Subcutaneous abdominal adipose tissue (tissue), 5 donors: Measurements from ENCODE around the gene DGKZ.
"Not testable (repeated sequence)": the region's sequence is repeated elsewhere in the genome, so short reads cannot be mapped to it uniquely, and the experiment has no call there.

Source experiments
- H3K27ac ChIP-seq: one replicate; pipeline ENCODE4 v1.7.0; 2013; ENCODE audit warnings: low read depth, mild to moderate bottlenecking, inconsistent platforms, low read length, moderate library complexity
- H3K27me3 ChIP-seq, 5 donors: one replicate each; pipeline ENCODE4 v1.7.0; 2013; ENCODE audit warnings: low read length in 5 of 5, inconsistent platforms in 1 of 5; ENCODE audit not compliant: control insufficient read depth in 5 of 5, insufficient read depth in 4 of 5
- H3K36me3 ChIP-seq, 5 donors: one replicate each; pipeline ENCODE4 v1.7.0; 2013; ENCODE audit warnings: low read length in 5 of 5; ENCODE audit not compliant: control insufficient read depth in 5 of 5, insufficient read depth in 5 of 5
- H3K4me1 ChIP-seq, 5 donors: one replicate each; pipeline ENCODE4 v1.7.0; 2013; ENCODE audit warnings: low read length in 5 of 5, mild to moderate bottlenecking in 3 of 5, moderate library complexity in 1 of 5; ENCODE audit not compliant: control insufficient read depth in 5 of 5, insufficient read depth in 5 of 5
- H3K4me3 ChIP-seq, 5 donors: one replicate each; pipeline ENCODE4 v1.7.0; 2013; ENCODE audit warnings: low read length in 5 of 5, low read depth in 1 of 5
- H3K9ac ChIP-seq, 5 donors: one replicate each; pipeline ENCODE4 v1.7.0; 2013; ENCODE audit warnings: low read length in 5 of 5, mild to moderate bottlenecking in 4 of 5, moderate library complexity in 3 of 5
- H3K9me3 ChIP-seq, 5 donors: one replicate each; pipeline ENCODE4 v1.7.0; 2013; ENCODE audit warnings: low read length in 5 of 5; ENCODE audit not compliant: control insufficient read depth in 5 of 5
- donor health status: healthy.
- donor health status: healthy.
- donor health status: healthy.
- donor health status: healthy.
- donor health status: healthy.

The DGKZ gene

DNA sequence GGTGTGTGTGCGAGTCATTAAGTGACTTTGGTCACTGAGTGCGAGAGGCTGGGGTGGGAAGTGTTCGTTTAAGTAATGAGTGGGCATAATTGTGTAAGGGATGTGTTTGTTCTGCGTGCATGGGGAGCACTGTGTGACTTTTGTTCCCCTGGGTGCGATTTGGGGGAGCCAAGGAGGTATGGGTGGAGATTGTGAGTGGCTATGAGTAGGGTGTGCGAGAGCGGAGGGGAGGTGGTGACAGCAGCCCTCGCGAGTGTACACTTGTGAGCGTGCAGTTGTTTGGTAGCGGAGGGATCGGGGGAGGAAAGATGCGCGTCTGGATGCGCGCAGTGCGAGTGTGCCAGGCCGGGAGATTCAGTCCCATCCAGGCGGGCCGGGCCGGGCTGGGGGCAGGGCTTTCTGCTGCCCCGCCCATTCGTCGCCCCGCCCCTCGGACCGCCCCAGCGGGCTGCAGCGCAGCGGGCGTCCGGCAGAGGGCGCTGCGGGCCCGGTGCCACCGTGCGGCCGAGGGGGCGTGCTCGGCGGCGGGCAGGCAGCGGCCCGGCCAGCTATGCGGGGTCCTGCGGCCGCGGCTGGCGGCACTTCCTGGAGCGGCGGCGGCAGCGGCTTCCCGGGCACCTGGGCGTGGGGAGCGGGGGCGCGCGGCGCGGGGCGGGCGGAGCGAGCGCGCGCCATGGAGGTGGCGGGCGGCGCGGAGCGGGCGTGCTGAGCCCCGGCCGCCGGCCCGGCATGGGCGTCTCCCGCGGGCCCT, at the start of gene DGKZ:
DGKZ (plus strand) TSS at position 578 of the 751 bp plus-strand sequence. CDS start 197 bp downstream, outside the sequence.
- Histone ChIP-seq H3K27ac (peak within 1 kb of the TSS; percentile 62), H3K27me3 (no peaks in the 10 kb centered on the region), H3K4me3 (peak within 1 kb of the TSS; percentile 81 to 90 (median 83)), H3K9me3 (no peaks in the 10 kb centered on the region), H3K36me3 (peaks cover 0 to 4% (median 0%) of the 10 kb centered on the region in 5 donors), H3K9ac (peak within 1 kb of the TSS in 4 of 5 donors; percentile 69 to 91 (median 83)), H3K4me1 (peaks cover 20 to 85% (median 81%) of the 10 kb centered on the region in 5 donors)

DNA sequence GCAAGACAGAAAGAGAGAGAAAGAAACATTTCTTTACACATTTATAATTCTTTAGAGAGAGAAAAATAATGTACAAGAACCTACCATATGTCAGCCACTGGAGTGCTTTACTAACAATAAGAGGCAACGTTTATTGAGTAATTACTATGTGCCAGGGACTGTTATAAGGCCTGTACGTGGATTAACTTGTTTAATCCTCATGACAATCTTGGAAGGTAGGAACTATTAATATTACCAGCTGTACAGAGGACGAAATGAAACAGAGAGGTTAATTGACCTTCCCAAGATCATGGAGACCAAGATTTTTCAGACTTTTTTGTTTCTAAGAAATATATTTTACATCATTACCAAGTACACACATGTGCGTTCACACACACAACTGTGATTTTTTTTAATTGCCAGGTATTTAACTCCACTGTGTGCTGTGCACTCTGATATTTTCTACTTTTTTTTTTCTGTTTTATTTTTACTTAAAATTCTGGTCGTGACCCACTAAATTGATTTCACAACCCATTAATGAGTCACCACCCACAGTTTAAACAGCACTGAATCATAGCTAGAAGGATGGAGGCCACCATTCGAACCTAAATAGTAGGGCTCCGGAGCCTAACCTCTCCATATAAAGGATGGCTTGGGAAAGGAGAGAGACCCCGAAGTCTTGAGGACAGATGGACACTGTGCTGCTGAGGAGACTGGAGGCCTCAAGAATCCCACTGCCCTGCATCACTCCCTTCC, 48.4 kb upstream of the DGKZ start:
- no peak overlapping the region for H3K27ac ChIP-seq

GRCh38 chr11:46299451-46299961, 47.8 kb upstream of the DGKZ start:
- H3K4me1 ChIP-seq, result peaks cover 1 to 28% (median 25%) of the 10 kb centered on the region in 5 donors
- no peak overlapping the region for H3K9ac ChIP-seq
- peaks cover 3 to 10% (median 7%) of the 10 kb centered on the region in 5 donors for H3K27me3 ChIP-seq
- H3K36me3 ChIP-seq, result no peaks in the 10 kb centered on the region
- H3K9me3 ChIP-seq, result no peaks in the 10 kb centered on the region
- H3K4me3 ChIP-seq, result no peak overlapping the region
- H3K27ac ChIP-seq, result no peak overlapping the region

More for the DNA sequence above, 48.4 kb upstream of the DGKZ start:
- Histone ChIP-seq H3K4me3 (no peak overlapping the region), H3K4me1 (peaks cover 1 to 31% (median 27%) of the 10 kb centered on the region in 5 donors), H3K36me3 (no peaks in the 10 kb centered on the region), H3K9ac (no peak overlapping the region), H3K27me3 (peaks cover 3 to 10% (median 7%) of the 10 kb centered on the region in 5 donors), H3K9me3 (no peaks in the 10 kb centered on the region)

DNA sequence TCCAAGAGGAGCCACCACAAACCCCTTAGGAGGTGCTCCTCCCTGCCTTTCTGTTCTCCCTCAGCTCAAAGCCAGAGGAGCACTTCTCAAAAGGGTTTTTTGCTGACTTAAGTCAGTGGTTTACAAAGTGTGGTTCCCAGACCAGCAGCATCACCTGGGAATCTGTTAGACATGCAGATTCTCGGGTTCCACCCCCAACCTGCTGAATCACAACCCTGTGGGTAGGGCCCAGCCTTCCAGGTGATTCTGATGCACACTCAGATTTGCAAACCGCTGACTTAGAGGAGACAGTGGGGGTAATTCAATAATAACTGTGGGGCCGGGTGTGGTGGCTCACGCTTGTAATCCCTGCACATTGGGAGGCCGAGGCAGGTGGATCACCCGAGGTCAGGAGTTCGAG, 47.0 kb upstream of the DGKZ start:
- no peak overlapping the region for H3K4me3 ChIP-seq
- H3K4me1 ChIP-seq, result peaks cover 1 to 21% (median 20%) of the 10 kb centered on the region in 5 donors
- H3K27ac ChIP-seq, result no peak overlapping the region
- peaks cover 3 to 10% (median 7%) of the 10 kb centered on the region in 5 donors for H3K27me3 ChIP-seq
- no peaks in the 10 kb centered on the region for H3K36me3 ChIP-seq
- H3K9me3 ChIP-seq, result no peaks in the 10 kb centered on the region
- H3K9ac ChIP-seq, result no peak overlapping the region

DNA sequence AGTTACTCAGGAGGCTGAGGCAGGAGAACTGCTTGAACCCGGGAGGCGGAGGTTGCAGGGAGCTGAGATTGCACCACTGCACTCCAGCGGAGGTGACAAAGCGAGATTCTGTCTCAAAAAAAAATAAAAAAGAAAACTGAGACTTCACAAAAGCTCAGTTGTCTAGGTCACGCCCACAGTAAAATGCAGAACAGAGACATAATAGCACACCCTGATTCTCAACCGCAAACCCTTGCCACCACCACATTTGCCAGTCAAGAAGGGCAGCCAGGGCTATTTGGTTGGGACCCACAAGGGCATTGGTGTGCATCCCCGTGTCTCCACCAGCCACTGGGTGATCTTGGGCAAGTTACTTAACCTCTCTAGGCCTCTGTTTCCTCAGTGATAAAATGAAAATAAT, 44.4 kb upstream of the DGKZ start:
- Histone ChIP-seq H3K9me3 (no peaks in the 10 kb centered on the region), H3K9ac (no peak overlapping the region), H3K4me1 (no peaks in the 10 kb centered on the region), H3K27ac (no peak overlapping the region), H3K36me3 (no peaks in the 10 kb centered on the region), H3K4me3 (no peak overlapping the region), H3K27me3 (peaks cover 0 to 3% (median 0%) of the 10 kb centered on the region in 5 donors)

DNA sequence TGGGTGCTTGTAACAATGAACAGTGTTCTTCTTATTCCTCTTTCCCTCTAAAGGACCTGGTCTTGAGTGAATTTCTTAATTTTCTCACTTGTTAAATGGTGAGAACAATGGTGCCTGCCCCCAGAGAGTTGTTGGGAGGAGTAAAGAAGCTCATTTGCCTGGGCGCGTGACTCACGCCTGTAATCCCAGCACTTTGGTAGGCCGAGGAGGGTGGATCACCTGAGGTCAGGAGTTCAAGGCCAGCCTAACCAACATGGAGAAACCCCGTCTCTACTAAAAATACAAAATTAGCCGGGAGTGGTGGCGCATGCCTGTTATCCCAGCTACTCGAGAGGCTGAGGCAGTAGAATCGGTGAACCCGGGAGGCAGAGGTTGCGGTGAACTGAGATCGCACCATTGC, 43.2 kb upstream of the DGKZ start:
- H3K9me3 ChIP-seq, H3K4me1 ChIP-seq, H3K27me3 ChIP-seq, H3K4me3 ChIP-seq, H3K9ac ChIP-seq, H3K27ac ChIP-seq, H3K36me3 ChIP-seq: not testable (repeated sequence)

- H3K4me1 ChIP-seq, result peaks cover 4 to 14% (median 9%) of the 10 kb centered on the region in 5 donors
- H3K9ac ChIP-seq, result no peak overlapping the region
- H3K27ac ChIP-seq, result no peak overlapping the region
- no peaks in the 10 kb centered on the region for H3K36me3 ChIP-seq
- no peaks in the 10 kb centered on the region for H3K9me3 ChIP-seq
- H3K27me3 ChIP-seq, result peaks cover 0 to under 1% (median 0%) of the 10 kb centered on the region in 5 donors
- H3K4me3 ChIP-seq, result no peak overlapping the region
These were observed 42.6 kb upstream of the DGKZ start for GRCh38 chr11:46304605-46305179.

DNA sequence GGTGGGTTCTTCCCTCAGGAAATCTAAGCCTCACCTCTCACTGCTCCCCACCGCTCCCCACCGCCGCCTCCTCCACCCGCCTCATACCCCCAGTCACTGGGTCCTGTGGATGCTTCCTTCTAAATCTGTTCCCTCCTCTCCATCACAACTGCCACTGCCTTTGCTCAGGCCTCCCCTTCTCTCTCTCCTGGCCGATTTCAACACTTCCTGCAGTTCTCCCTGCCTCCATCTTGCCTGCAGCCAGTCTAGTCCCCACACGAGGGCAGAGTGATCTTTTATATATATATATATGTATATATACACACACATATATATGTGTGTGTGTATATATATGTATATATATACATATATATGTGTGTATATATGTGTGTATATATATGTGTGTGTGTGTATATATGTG, 42.0 kb upstream of the DGKZ start:
- H3K27me3 ChIP-seq, result no peaks in the 10 kb centered on the region
- no peak overlapping the region for H3K9ac ChIP-seq
- H3K4me3 ChIP-seq, result no peak overlapping the region
- H3K27ac ChIP-seq, result no peak overlapping the region
- H3K9me3 ChIP-seq, result no peaks in the 10 kb centered on the region
- no peaks in the 10 kb centered on the region for H3K36me3 ChIP-seq
- peaks cover 4 to 15% (median 9%) of the 10 kb centered on the region in 5 donors for H3K4me1 ChIP-seq

GRCh38 chr11:46306296-46306853, 40.9 kb upstream of the DGKZ start:
- H3K9me3 ChIP-seq, result no peaks in the 10 kb centered on the region
- no peaks in the 10 kb centered on the region for H3K36me3 ChIP-seq
- H3K4me3 ChIP-seq, result no peak overlapping the region
- H3K27ac ChIP-seq, result no peak overlapping the region
- peaks cover 4 to 15% (median 9%) of the 10 kb centered on the region in 5 donors for H3K4me1 ChIP-seq
- H3K27me3 ChIP-seq, result no peaks in the 10 kb centered on the region
- no peak overlapping the region for H3K9ac ChIP-seq
